GM19328 (cell line): Measurements from ENCODE around the gene DSPP.

Source experiments
- ATAC-seq: cut with Tn5 transposase; IDR thresholded peaks from one replicate; pipeline ENCODE4 v1.9.1; 2021; ENCODE audit warnings: mild to moderate bottlenecking, moderate library complexity; ENCODE audit not compliant: unreplicated experiment

The DSPP gene

GRCh38 chr4:87624698-87625097, 16.4 kb downstream of the DSPP start:
- no peak for ATAC-seq

- no peak for ATAC-seq
These were observed 23.3 kb downstream of the DSPP start for GRCh38 chr4:87631668-87632067.

GRCh38 chr4:87632469-87632868, 24.1 kb downstream of the DSPP start:
- ATAC-seq, result no peak

GRCh38 chr4:87633243-87633642, 24.9 kb downstream of the DSPP start:
- ATAC-seq, result no peak

- no peak for ATAC-seq
These were observed 36.0 kb downstream of the DSPP start for GRCh38 chr4:87644286-87644685.

- no peak for ATAC-seq
These were observed 41.7 kb downstream of the DSPP start, which contains the start of gene DMP1 for GRCh38 chr4:87649980-87650379. Gene DMP1 (plus strand): TSS chr4:87650280. CDS start chr4:87656493, 6,213 bp downstream.

GRCh38 chr4:87650938-87651337, 42.6 kb downstream of the DSPP start:
- no peak for ATAC-seq

GRCh38 chr4:87651941-87652340, 43.6 kb downstream of the DSPP start:
- no peak for ATAC-seq

GRCh38 chr4:87654487-87655044, 46.2 kb downstream of the DSPP start:
- no peak for ATAC-seq

- ATAC-seq, result no peak
These were observed 49.2 kb downstream of the DSPP start for GRCh38 chr4:87657525-87657924.

- ATAC-seq, result no peak
These were observed 51.1 kb downstream of the DSPP start for GRCh38 chr4:87659247-87659931.

- no peak for ATAC-seq
These were observed 54.5 kb downstream of the DSPP start for GRCh38 chr4:87662871-87663270.
